ENCODE results near the gene VASH1.
"Not testable (repeated sequence)": the region's sequence is repeated elsewhere in the genome, so short reads cannot be mapped to it uniquely, and the experiment has no call there.

The VASH1 gene

GRCh38 chr14:76761136-76761959 lies at the start of gene VASH1:
Gene VASH1 (plus strand): TSS chr14:76761468. CDS start chr14:76762822, 1,354 bp downstream.
- peak; percentile 66 for DNase-seq

- no peak for DNase-seq
These were observed 48.1 kb upstream of the VASH1 start for GRCh38 chr14:76713121-76713520.

- DNase-seq, result no peak
These were observed 46.8 kb upstream of the VASH1 start for GRCh38 chr14:76714470-76714869.

GRCh38 chr14:76715101-76715500 lies 46.2 kb upstream of the VASH1 start:
- no peak for DNase-seq

- no peak for DNase-seq
These were observed 45.7 kb upstream of the VASH1 start for GRCh38 chr14:76715511-76716081.

GRCh38 chr14:76716285-76716684 lies 45.0 kb upstream of the VASH1 start:
- no peak for DNase-seq

- DNase-seq, result no peak
These were observed 43.6 kb upstream of the VASH1 start for GRCh38 chr14:76717508-76718290.

GRCh38 chr14:76718306-76719040 lies 42.8 kb upstream of the VASH1 start:
- no peak for DNase-seq

GRCh38 chr14:76719666-76720065 lies 41.6 kb upstream of the VASH1 start:
- DNase-seq, result no peak

GRCh38 chr14:76720382-76720813 lies 40.9 kb upstream of the VASH1 start:
- DNase-seq, result no peak

GRCh38 chr14:76721506-76721905 lies 39.8 kb upstream of the VASH1 start:
- not testable (repeated sequence) for DNase-seq

GRCh38 chr14:76724651-76725550 lies 36.4 kb upstream of the VASH1 start:
- no peak for DNase-seq

- DNase-seq, result no peak
These were observed 34.7 kb upstream of the VASH1 start for GRCh38 chr14:76726551-76726970.

- DNase-seq, result no peak
These were observed 33.9 kb upstream of the VASH1 start for GRCh38 chr14:76727384-76727783.

- no peak for DNase-seq
These were observed 33.4 kb upstream of the VASH1 start for GRCh38 chr14:76727901-76728300.

- DNase-seq, result no peak
These were observed 32.0 kb upstream of the VASH1 start for GRCh38 chr14:76729258-76729657.

- no peak for DNase-seq
These were observed 31.2 kb upstream of the VASH1 start for GRCh38 chr14:76729953-76730505.

- not testable (repeated sequence) for DNase-seq
These were observed 26.8 kb upstream of the VASH1 start for GRCh38 chr14:76734501-76734900.

- no peak for DNase-seq
These were observed 24.8 kb upstream of the VASH1 start for GRCh38 chr14:76736514-76736913.

GRCh38 chr14:76741074-76741473 lies 20.2 kb upstream of the VASH1 start:
- DNase-seq, result no peak

- DNase-seq, result no peak
These were observed 19.1 kb upstream of the VASH1 start for GRCh38 chr14:76742185-76742584.

Data from activated naive CD4-positive, alpha-beta T cell treated with Interleukin-2 at 50 U/mL for 16 hours (primary cell).